K562 (cell line): Measurements from ENCODE around the gene LAPTM5. TPM values are rescaled to one million over a fixed set of nuclear protein-coding genes. Genes with fewer than 3 reads are reported as not detected.
A peak's percentile ranks its signal among the peaks of the same experiment; 100 is the strongest.

Experiments
- ATAC-seq: fragments of 200-7000 bp; cut with Tn5 transposase; 3 replicates; pipeline ENCODE4 v1.9.1; 2020; ENCODE audit warnings: moderate library complexity
- BruUV-seq: library from RNA; stranded (reverse); fragments of 400-500 nt; replicated peaks from 2 replicates; lab custom pipeline; 2021; lab: Mats Ljungman, UMichigan
- CTCF ChIA-PET: fragments of 300-600 bp; formaldehyde crosslinking; extraction: SDS; loops from one replicate; lab custom pipeline; 2021; ENCODE audit warnings: low intra/inter-chr PET ratio; lab: Yijun Ruan, JAX
- POLR2A ChIA-PET: fragments of 300-600, 350-650 bp; sonication (Branson Sonifier 250); formaldehyde crosslinking; extraction: SDS; loops from one replicate; lab custom pipeline; 2021; ENCODE audit warnings: antibody characterized with exemption, inconsistent platforms; lab: Yijun Ruan, JAX
- DNase-seq, 4 experiments: peaks; one replicate each; pipeline versions ENCODE4 v3.0.0 to v3.0.0-alpha.2; 2011 to 2018; ENCODE audit warnings: low spot score in 3 of 4, mixed read lengths in 3 of 4; ENCODE audit errors: extremely low read depth in 1 of 4
- FAIRE-seq: peaks from 2 replicates; lab custom pipeline; 2011; peaks lifted over from hg19 to GRCh38; lab: Jason Lieb, UNC
- H2AFZ ChIP-seq: 2 replicates; pipeline ENCODE4 v1.6.0; 2011; ENCODE audit warnings: low read depth, low read length, control low read depth, inconsistent platforms
- H3K27ac ChIP-seq: fragments of 200-600 bp; 3 replicates; pipeline ENCODE4 v1.8.0; 2011; ENCODE audit warnings: low read depth, mild to moderate bottlenecking, control low read depth, inconsistent platforms, low read length, moderate library complexity, mixed read lengths; ENCODE audit errors: extremely low read depth
- H3K27me3 ChIP-seq, 2 experiments: fragments of 300-600 bp in 1 of 2; 2 replicates in 1 of 2; 3 replicates in 1 of 2; pipeline versions ENCODE4 v1.6.0 to v1.8.0; 2011; ENCODE audit warnings: inconsistent platforms in 2 of 2, low read length in 2 of 2, mild to moderate bottlenecking in 1 of 2, mixed read lengths in 1 of 2, moderate library complexity in 1 of 2; ENCODE audit not compliant: control insufficient read depth in 2 of 2, insufficient read depth in 2 of 2
- H3K36me3 ChIP-seq: fragments of 300-600 bp; 3 replicates; pipeline ENCODE4 v1.8.0; 2011; ENCODE audit warnings: mild to moderate bottlenecking, low read length, inconsistent platforms; ENCODE audit not compliant: control insufficient read depth, insufficient read depth
- H3K4me1 ChIP-seq, 2 experiments: fragments of 200-600 bp in 1 of 2; replicated peaks in 1 of 2; 2 replicates in 1 of 2; 3 replicates in 1 of 2; pipeline versions ENCODE4 v1.5.1 to v1.8.0; 2011; ENCODE audit warnings: inconsistent platforms in 2 of 2, low read length in 2 of 2, mild to moderate bottlenecking in 1 of 2, mixed read lengths in 1 of 2, moderate library complexity in 1 of 2; ENCODE audit not compliant: control insufficient read depth in 2 of 2, insufficient read depth in 2 of 2
- H3K4me2 ChIP-seq: 2 replicates; pipeline ENCODE4 v1.6.1; 2011; ENCODE audit warnings: low read length, control low read depth, inconsistent platforms, mixed read lengths; ENCODE audit not compliant: insufficient read depth
- H3K4me3 ChIP-seq: fragments of 200-600 bp; sonication (generic), shearing (Covaris generic); 2 replicates; pipeline ENCODE4 v1.5.1; 2016; ENCODE audit warnings: control low read depth, inconsistent platforms
- H3K79me2 ChIP-seq: fragments of 200-600 bp; 3 replicates; pipeline ENCODE4 v1.8.0; 2011; ENCODE audit warnings: low read length, inconsistent platforms; ENCODE audit not compliant: control insufficient read depth, insufficient read depth
- H3K9ac ChIP-seq, 2 experiments: 2 replicates each; pipeline versions ENCODE4 v1.6.0 to v1.6.1; 2011; ENCODE audit warnings: low read depth in 2 of 2, low read length in 2 of 2, control low read depth in 1 of 2, inconsistent platforms in 1 of 2, mild to moderate bottlenecking in 1 of 2, mixed read lengths in 1 of 2; ENCODE audit not compliant: insufficient read depth in 1 of 2
- H3K9me1 ChIP-seq: one replicate; pipeline ENCODE4 v1.6.0; 2011; ENCODE audit warnings: inconsistent platforms, mild to moderate bottlenecking, low read length, moderate library complexity; ENCODE audit not compliant: control insufficient read depth, insufficient read depth
- H3K9me3 ChIP-seq: replicated peaks from 2 replicates; pipeline ENCODE4 v1.5.1; 2011; ENCODE audit warnings: low read depth, low read length, inconsistent platforms; ENCODE audit not compliant: control insufficient read depth, insufficient read depth
- H4K20me1 ChIP-seq: replicated peaks from 2 replicates; pipeline ENCODE4 v1.6.1; 2011; ENCODE audit warnings: low read length, inconsistent platforms, mixed read lengths; ENCODE audit not compliant: control insufficient read depth, insufficient read depth
- BCOR ChIP-seq: fragments of 450-650 bp; IDR thresholded peaks from 2 replicates; pipeline ENCODE4 v1.6.1; 2016
- BRCA1 ChIP-seq, 2 experiments: fragments of 450-650 bp in 1 of 2; sonication (generic) in 1 of 2; formaldehyde crosslinking in 1 of 2; IDR thresholded peaks; 2 replicates each; pipeline versions ENCODE4 v1.5.0 to v1.6.1; 2017 to 2020; ENCODE audit warnings: mild to moderate bottlenecking in 1 of 2, missing genetic modification reagents in 1 of 2
- GATA2 ChIP-seq: sonication (generic); formaldehyde crosslinking; IDR thresholded peaks from 2 replicates; pipeline ENCODE4 v1.4.0; 2020; ENCODE audit warnings: mild to moderate bottlenecking, missing genetic modification reagents
- GTF3C2 ChIP-seq: IDR thresholded peaks from 3 replicates; pipeline ENCODE4 v1.6.1; 2011; ENCODE audit warnings: borderline replicate concordance, mild to moderate bottlenecking, moderate library complexity; ENCODE audit not compliant: insufficient read length; ENCODE audit errors: extremely low read depth
- HMG20A ChIP-seq: fragments of 450-650 bp; formaldehyde crosslinking; conservative IDR thresholded peaks from 2 replicates; pipeline ENCODE4 v1.4.0; 2020; ENCODE audit warnings: mild to moderate bottlenecking, mixed read lengths
- KDM1A ChIP-seq, 2 experiments: fragments of 450-650 bp; IDR thresholded peaks; 2 replicates each; pipeline ENCODE4 v1.6.1; 2016; ENCODE audit warnings: mild to moderate bottlenecking in 2 of 2
- MECOM ChIP-seq: fragments of 250-450 bp; sonication (Bioruptor Pico); IDR thresholded peaks from 2 replicates; pipeline ENCODE4 v1.8.0; 2022; ENCODE audit warnings: inconsistent platforms
- MYC ChIP-seq, 2 experiments: fragments of 250-450 bp in 1 of 2; sonication (Bioruptor Pico) in 1 of 2; IDR thresholded peaks; 2 replicates each; pipeline versions ENCODE4 v1.5.1 to v1.6.1; 2012 to 2021; ENCODE audit warnings: low read depth in 2 of 2, borderline replicate concordance in 1 of 2, improper control_type of control experiment in 1 of 2, low read length in 1 of 2, mild to moderate bottlenecking in 1 of 2, moderate library complexity in 1 of 2
- RB1 ChIP-seq: fragments of 450-650 bp; IDR thresholded peaks from 2 replicates; pipeline ENCODE4 v1.6.1; 2017; ENCODE audit warnings: low read depth, mild to moderate bottlenecking
- RBM15 ChIP-seq: fragments of 200-400 bp; formaldehyde crosslinking; IDR thresholded peaks from 2 replicates; pipeline ENCODE4 v1.6.1; 2018; ENCODE audit warnings: mild to moderate bottlenecking, low read length, moderate library complexity; ENCODE audit not compliant: insufficient read depth
- U2AF2 ChIP-seq: fragments of 200-400 bp; formaldehyde crosslinking; optimal IDR thresholded peaks from 2 replicates; pipeline ENCODE3; 2017; ENCODE audit warnings: low read depth, mild to moderate bottlenecking, low read length
- ZBTB11 ChIP-seq, 3 experiments: fragments of 200-800 bp in 1 of 3; fragments of 250-450 bp in 1 of 3; fragments of 450-650 bp in 1 of 3; sonication (Bioruptor Pico) in 1 of 3; sonication (Bioruptor generic) in 1 of 3; formaldehyde crosslinking in 1 of 3; IDR thresholded peaks; 2 replicates each; pipeline versions ENCODE4 v1.6.1 to v1.8.0; 2016 to 2022; ENCODE audit warnings: mild to moderate bottlenecking in 2 of 3, missing genetic modification characterization in 2 of 3, missing compliant biosample characterization in 1 of 3, moderate library complexity in 1 of 3
- ZBTB7A ChIP-seq: IDR thresholded peaks from 2 replicates; pipeline ENCODE4 v1.6.1; 2011; ENCODE audit warnings: low read depth, mild to moderate bottlenecking, low read length, moderate library complexity, borderline replicate concordance; ENCODE audit not compliant: control insufficient read depth
- ZFP36 ChIP-seq: fragments of 150-350 bp; IDR thresholded peaks from 2 replicates; pipeline ENCODE4 v1.6.1; 2018; ENCODE audit warnings: low read length, low read depth; ENCODE audit not compliant: partially characterized antibody
- ZNF143 ChIP-seq: sonication (generic); formaldehyde crosslinking; IDR thresholded peaks from 2 replicates; pipeline ENCODE4 v1.9.0; 2022; ENCODE audit warnings: mild to moderate bottlenecking, missing genetic modification reagents
- ZNF253 ChIP-seq: fragments of 250-450 bp; sonication (Bioruptor Pico); conservative IDR thresholded peaks from 2 replicates; pipeline ENCODE4 v1.6.1; 2021; ENCODE audit warnings: mild to moderate bottlenecking
- ZNF384 ChIP-seq: IDR thresholded peaks from 2 replicates; pipeline ENCODE4 v1.6.1; 2012; ENCODE audit warnings: low read depth, low read length, improper control_type of control experiment
- WGBS: fragments of 100-300 bp; shearing (Covaris generic); methylation state at CpG from one replicate; pipeline ENCODE4 v1.1.6; 2016; ENCODE audit warnings: low coverage, mixed read lengths; ENCODE audit not compliant: insufficient coverage; ENCODE audit errors: missing lambda C conversion rate; 5-methylcytosine and 5-hydroxymethylcytosine counted together
- in situ Hi-C: fragments of 300-500 bp; cut with MboI; formaldehyde crosslinking; loops from 4 replicates; pipeline ENCODE4 v1.15.0; 2018; ENCODE audit warnings: inconsistent platforms, mixed read lengths
- intact Hi-C: fragments of 100-400 bp; cut with micrococcal nuclease; formaldehyde crosslinking; loops from 2 replicates; pipeline ENCODE4 v1.14.2; 2022
- polyA plus RNA-seq, 8 experiments: library from polyadenylated mRNA; depleted of rRNA in 4 of 8; stranded (reverse) in 5 of 8; unstranded in 3 of 8; fragments of >200 nt; fragmentation: Nextera tagmentation in 2 of 8; fragmentation: Illumina TruSeq in 1 of 8; extraction: Ambion mirVana in 2 of 8; extraction: Trizol in 1 of 8; gene quantifications; 2 replicates each; pipeline versions ENCODE4 v1.2.1 to v1.2.3, GENCODE V29; 2011 to 2014; ENCODE audit warnings: inconsistent platforms in 1 of 8, missing spikeins in 1 of 8
- total RNA-seq, 7 experiments: library from RNA; depleted of rRNA in 6 of 7; stranded (reverse); fragments of >200 nt in 6 of 7; fragmentation: Illumina TruSeq in 2 of 7; extraction: Trizol in 2 of 7; gene quantifications; 2 replicates each; pipeline versions ENCODE4 v1.2.1 to v1.2.3, GENCODE V29; 2011 to 2021; ENCODE audit warnings: low replicate concordance in 1 of 7

The LAPTM5 gene
- total and polyA plus RNA-seq, 9 of the 15 experiments (the other 6 are each of a cell fraction or from before 2014, with no cell fraction given): 2.4 to 47.3 (median 20.3) TPM

- DNase-seq (no peak), FAIRE-seq (no peak), ATAC-seq (no peak)
- H3K4me3 ChIP-seq: no peak overlapping the region
- in situ Hi-C loops: no loop called here
- H4K20me1 ChIP-seq: no peaks in the 10 kb centered on the region
- no TSS peak for BruUV-seq
- peaks cover 9% of the 10 kb centered on the region for H3K9me3 ChIP-seq
- no peaks in the 10 kb centered on the region for H3K9me1 ChIP-seq
- H3K4me2 ChIP-seq: no peak overlapping the region
- H2AFZ ChIP-seq: no peak overlapping the region
- POLR2A ChIA-PET: interaction anchor here (0.7 to 1.4 kb wide), 4 partner anchors 9 to 256 kb away, joined by 3 to 5 read pairs (median 4); no protein-coding TSS in a partner anchor
- 74% methylated on average over 4 of the region's 4 CpGs for WGBS
- H3K9ac ChIP-seq: no peak overlapping the region
- H3K4me1 ChIP-seq: peaks cover 39 to 55% of the 10 kb centered on the region in 2 experiments
- no peaks in the 10 kb centered on the region for H3K27me3 ChIP-seq
- no peak overlapping the region; the same call in 2 of the 3 replicates for H3K27ac ChIP-seq
- H3K79me2 ChIP-seq: no peaks in the 10 kb centered on the region
- CTCF ChIA-PET: no interaction called here
- H3K36me3 ChIP-seq: peaks cover 5% of the 10 kb centered on the region; the same call in 2 of the 3 replicates
- intact Hi-C loops: no loop called here
- TF ChIP-seq RB1 (no peak), GTF3C2 (peak; percentile 42), MECOM (CRISPR knock-in tag) (no peak), HMG20A (CRISPR knock-in tag) (no peak), ZBTB7A (no peak), ZNF384 (no peak), BCOR (peak; percentile 92), KDM1A (IDR thresholded peaks at IDR 0.05) (peak; percentile 60 to 71), U2AF2 (no peak), BRCA1 (IDR thresholded peaks at IDR 0.05) (no peak), BRCA1 (CRISPR knock-in tag; IDR thresholded peaks at IDR 0.05) (no peak), ZNF143 (CRISPR knock-in tag) (no peak), MYC (IDR thresholded peaks at IDR 0.05; ENCODE audit: low read depth, low read length) (no peak), MYC (CRISPR knock-in tag; IDR thresholded peaks at IDR 0.05; ENCODE audit: borderline replicate concordance, low read depth) (no peak), ZNF253 (CRISPR knock-in tag) (no peak), GATA2 (CRISPR knock-in tag) (no peak), ZBTB11 (CRISPR knock-in tag; IDR thresholded peaks at IDR 0.05) (no peak), RBM15 (no peak), ZFP36 (peak; percentile 99)
These were observed 23.0 kb downstream of the LAPTM5 start for GRCh38 chr1:30734580-30734979.
